Renal pelvis (tissue), 4 donors: ENCODE measurements around the gene ASTN1. TPM values are rescaled to one million over a fixed set of nuclear protein-coding genes. Genes with fewer than 3 reads are reported as not detected.
A peak's percentile ranks its signal among the peaks of the same experiment; 100 is the strongest.

Experiments
- DNase-seq: peaks from one replicate; pipeline ENCODE4 v3.0.0-alpha.2; 2013
- polyA plus RNA-seq, 3 donors: library from polyadenylated mRNA; unstranded; fragments of 120-200 nt; gene quantifications; one replicate each; pipeline ENCODE4 v1.2.1, GENCODE V29; 2013; ENCODE audit not compliant: insufficient read length in 3 of 3

Gene ASTN1
- polyA plus RNA-seq, 3 donors = 1.2 to 2.0 (median 1.6) TPM

- no peak for DNase-seq
Observed at GRCh38 chr1:177043597-177043996, 120.9 kb downstream of the ASTN1 start.

DNA sequence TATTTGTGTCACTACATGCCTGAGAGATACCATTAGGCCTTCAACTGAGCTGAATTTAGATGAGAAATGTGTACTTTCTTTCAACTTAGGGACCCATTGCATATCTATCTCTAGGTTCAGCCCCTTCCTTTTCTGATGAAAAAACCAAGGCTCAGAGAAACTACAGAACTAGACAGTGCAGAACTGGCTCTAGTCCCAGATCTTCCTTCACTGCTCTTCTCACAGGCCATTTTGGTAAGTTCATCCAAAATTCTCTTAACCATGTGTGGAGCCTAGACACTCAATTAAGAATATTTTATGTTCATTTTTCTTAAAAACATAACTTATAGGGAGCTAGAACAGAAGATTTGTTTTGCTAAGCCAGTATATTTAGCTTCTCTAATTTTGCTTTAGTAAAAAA, 128.9 kb downstream of the ASTN1 start:
- no peak for DNase-seq

DNA sequence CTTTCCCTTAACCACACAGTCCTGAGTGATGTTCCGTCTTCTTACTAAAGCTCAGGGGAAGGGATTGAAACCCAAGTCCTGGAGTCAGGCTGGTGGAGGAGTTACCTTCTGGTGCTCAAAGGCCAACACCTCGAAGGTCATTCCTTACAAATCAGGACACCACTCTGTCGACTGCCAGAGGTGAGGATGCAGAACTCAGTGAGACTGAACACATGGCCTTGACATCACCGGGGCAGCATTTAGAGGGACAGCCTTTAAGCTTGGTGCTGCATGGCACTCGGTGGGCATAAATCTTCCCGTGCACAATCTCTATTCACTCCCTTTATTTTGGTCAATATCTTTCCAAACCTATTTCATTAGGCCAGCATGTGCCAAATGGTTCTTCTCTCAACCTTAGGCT, 130.9 kb downstream of the ASTN1 start:
- DNase-seq = no peak

DNA sequence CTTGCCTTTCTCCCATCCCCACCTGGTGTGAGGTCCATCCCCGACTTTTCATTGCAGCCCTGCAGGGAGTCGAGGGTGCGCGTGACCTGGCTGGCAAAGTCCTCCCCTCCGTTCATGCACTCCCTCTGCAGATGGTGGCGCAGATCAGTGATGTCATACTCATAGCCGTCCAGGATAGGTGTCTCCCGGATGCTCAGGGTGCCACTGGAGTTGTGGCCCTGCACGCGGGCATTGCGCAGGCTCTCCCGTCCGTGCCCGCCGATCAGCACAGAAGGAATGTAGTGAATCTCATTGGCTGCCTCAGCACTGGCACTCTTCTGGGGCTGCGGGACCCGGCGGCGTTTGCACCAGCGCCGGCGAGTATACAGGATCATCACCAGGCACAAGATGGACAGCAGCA, 132.1 kb downstream of the ASTN1 start:
- DNase-seq = no peak

- no peak for DNase-seq
Observed at GRCh38 chr1:177024623-177025022, 139.9 kb downstream of the ASTN1 start.

DNA sequence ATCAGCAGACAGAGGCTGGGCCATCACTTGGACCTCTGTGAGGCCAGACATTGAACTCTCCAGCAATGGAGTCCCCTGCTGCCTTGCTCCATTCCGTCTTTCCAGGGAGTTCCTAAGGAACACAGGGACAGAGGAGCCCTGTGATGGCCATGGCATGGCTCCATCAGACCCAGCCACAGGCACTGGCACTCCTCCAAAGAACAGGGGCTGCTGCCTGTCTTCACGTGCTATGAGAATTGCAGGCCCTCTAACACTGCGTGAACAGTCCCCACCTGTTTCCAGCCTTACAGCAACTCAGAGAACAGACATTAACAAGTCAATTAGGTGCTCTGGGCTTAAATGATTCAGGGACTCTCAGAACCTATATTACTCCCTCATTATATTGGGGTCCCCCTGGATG, 140.8 kb downstream of the ASTN1 start:
- no peak for DNase-seq

DNA sequence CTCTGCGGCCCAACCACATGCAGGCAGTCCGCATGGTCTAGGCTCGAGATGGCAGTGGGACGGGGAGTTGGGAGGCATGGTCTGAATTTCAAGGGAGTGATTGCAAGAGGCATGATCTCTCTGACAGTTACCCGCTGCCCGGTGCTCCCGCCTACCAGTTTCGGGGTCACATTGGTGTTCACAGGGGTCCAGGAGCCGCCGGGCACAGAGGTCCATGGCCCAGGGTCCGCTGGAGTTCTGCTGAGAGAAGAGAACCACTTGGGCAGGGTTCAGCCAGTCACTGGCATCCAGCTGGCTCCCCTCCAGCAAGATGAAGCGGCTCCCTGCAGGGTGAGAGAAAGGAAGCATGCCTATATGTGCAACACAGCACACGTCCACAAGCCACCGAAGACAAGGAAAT, 141.3 kb downstream of the ASTN1 start:
- no peak for DNase-seq

- no peak for DNase-seq
Observed at GRCh38 chr1:177021687-177022086, 142.8 kb downstream of the ASTN1 start.

- DNase-seq = no peak
Observed at GRCh38 chr1:177020851-177021589, 143.5 kb downstream of the ASTN1 start.

- no peak for DNase-seq
Observed at GRCh38 chr1:177017287-177017852, 147.1 kb downstream of the ASTN1 start.

- no peak for DNase-seq
Observed at GRCh38 chr1:177014325-177014724, 150.2 kb downstream of the ASTN1 start.

GRCh38 chr1:177012342-177012925, 152.1 kb downstream of the ASTN1 start:
- DNase-seq = no peak

DNA sequence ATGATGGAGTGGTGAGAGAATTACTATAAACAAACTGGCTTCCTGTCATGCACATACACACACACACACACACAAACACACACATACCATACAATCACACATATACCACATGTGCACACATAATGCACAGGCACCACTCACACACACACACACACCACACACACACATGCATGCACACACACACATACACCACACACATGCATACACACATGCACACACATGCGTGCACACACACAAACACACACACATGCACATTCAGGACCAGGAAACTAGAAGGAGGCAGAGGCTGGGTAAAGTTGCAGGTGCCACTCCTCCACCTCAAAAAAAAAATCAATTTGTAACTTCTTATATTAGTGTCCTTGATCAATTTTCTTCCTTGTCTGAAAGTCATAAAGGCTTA, 153.0 kb downstream of the ASTN1 start:
- DNase-seq = no peak

DNA sequence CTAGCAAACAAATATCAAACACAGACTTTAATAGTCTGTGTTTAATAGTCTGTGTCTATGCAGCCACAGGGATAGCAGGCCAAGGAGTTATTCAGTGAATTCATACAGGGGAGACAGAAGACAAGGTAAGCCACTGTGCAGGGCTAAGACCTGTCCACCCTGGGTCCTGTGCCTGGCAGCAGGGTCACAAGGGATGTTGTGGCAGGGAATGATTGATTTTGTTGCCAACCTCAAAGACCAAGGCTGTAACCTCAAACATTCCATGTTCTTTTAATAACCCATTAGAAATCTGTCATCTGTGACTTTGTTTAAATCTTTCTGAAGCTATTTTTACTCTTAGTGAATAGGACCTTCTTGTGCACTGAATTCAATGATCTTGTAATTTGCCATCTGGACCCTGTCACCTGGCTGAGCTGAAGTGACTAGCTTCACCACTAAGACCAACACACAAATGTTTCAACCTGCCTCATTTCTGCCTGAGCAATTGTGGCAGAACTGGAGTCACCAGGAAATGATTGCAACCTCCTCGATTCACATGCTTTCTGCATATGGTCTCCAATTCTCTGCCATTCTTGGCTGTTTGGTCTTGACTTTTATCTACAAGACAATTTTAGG, 154.2 kb downstream of the ASTN1 start:
- DNase-seq = peak; percentile 16

- DNase-seq = no peak
Observed at GRCh38 chr1:177008653-177009052, 155.9 kb downstream of the ASTN1 start.

GRCh38 chr1:177007437-177008161, 156.9 kb downstream of the ASTN1 start:
- DNase-seq = peak; percentile 21

DNA sequence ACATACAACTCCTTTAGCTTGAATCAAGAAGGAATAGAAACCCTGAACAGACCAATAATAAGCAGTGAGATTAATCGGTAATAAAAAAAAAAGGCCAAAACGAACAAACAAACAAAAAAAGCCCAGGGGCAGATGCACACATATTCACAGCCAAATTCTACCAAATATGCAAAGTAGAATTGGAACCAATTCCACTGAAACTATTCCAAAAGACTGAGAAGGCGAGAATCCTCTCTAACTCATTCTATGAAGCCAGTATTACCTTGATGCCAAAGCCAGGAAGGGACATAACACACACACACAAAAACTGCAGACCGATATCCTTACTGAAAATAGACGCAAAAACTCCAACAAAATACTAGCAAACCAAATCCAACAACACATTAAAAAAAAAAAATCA, 161.6 kb downstream of the ASTN1 start:
- no peak for DNase-seq

- DNase-seq = no peak
Observed at GRCh38 chr1:177001556-177001955, 163.0 kb downstream of the ASTN1 start.

- no peak for DNase-seq
Observed at GRCh38 chr1:176998183-176998795, 166.2 kb downstream of the ASTN1 start.

DNA sequence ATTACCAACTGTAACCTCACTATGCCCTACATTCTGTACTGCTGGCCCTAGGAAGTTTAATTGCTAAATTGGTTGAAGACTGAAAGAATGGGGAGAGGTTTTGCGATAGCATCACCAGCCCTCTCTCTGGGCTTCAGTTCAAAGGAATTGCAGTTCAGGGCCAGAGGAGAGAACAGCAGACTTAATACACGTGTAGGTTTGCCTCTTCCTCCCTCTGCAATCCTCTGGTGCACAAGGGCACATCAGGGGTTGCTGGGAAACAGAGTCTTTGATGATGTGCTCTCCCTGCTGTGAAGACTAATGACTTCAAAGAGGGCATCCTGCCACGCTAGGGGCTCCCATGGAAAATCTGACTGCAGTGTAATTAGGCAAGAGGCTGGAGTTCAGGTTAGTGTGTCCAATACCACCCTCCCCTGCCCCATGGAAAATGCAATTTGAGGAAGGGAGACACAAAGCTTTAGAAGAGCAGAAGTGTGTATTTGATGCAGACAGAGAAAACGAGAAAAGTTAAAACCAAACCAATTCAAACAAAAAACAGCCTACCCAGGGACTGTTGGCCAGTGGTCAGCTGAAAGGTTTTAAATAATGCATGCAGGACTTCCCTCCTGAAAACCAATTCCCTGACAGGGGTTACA, 167.9 kb downstream of the ASTN1 start:
- DNase-seq = peak; percentile 75

- DNase-seq = no peak
Observed at GRCh38 chr1:176994931-176995596, 169.4 kb downstream of the ASTN1 start.
